ENCODE measurements around the gene COL6A2. TPM values are rescaled to one million over a fixed set of nuclear protein-coding genes. Genes with fewer than 3 reads are reported as not detected.

Gene COL6A2
- total and polyA plus RNA-seq, 2 experiments from 2014 or later: 650 to 1,939 TPM

GRCh38 chr21:46160657-46160906 lies 62.7 kb downstream of the COL6A2 start:
- Histone ChIP-seq H3K4me2 (ENCODE audit: unreplicated experiment) (no peak overlapping the region), H3K27me3 (replicated peaks; ENCODE audit: insufficient read depth) (no peaks in the 10 kb centered on the region), H3K9ac (no peak overlapping the region), H3K27ac (no peak overlapping the region), H2AFZ (no peak overlapping the region), H3K4me1 (ENCODE audit: insufficient read depth) (no peaks in the 10 kb centered on the region), H4K20me1 (ENCODE audit: insufficient read depth) (no peaks in the 10 kb centered on the region), H3F3A (ENCODE audit: insufficient read depth) (no peaks in the 10 kb centered on the region; the same call in 1 of the 2 replicates), H3K4me3 (no peak overlapping the region), H3K36me3 (ENCODE audit: low read depth) (no peaks in the 10 kb centered on the region), H3K9me2 (ENCODE audit: insufficient read depth) (no peaks in the 10 kb centered on the region), H3K79me2 (ENCODE audit: insufficient read depth) (no peaks in the 10 kb centered on the region), H3K9me3 (ENCODE audit: low read depth) (no peaks in the 10 kb centered on the region)
- in situ Hi-C loops (cut with MboI): no loop called here
- no peak for DNase-seq
- WGBS, 2 experiments (ENCODE audit: low coverage in 1 of 2, low lambda C conversion rate in 2 of 2, missing lambda C conversion rate in 2 of 2): 90% methylated on average over 7 to 22 of the region's 22 CpGs
- no peak for TF ChIP-seq EZH2phosphoT487 (IDR thresholded peaks at IDR 0.05; ENCODE audit: insufficient read depth, low read depth)
- TF ChIP-seq EZH2 (IDR thresholded peaks at IDR 0.05; ENCODE audit: insufficient read depth, poor library complexity, severe bottlenecking): no peak

DNA sequence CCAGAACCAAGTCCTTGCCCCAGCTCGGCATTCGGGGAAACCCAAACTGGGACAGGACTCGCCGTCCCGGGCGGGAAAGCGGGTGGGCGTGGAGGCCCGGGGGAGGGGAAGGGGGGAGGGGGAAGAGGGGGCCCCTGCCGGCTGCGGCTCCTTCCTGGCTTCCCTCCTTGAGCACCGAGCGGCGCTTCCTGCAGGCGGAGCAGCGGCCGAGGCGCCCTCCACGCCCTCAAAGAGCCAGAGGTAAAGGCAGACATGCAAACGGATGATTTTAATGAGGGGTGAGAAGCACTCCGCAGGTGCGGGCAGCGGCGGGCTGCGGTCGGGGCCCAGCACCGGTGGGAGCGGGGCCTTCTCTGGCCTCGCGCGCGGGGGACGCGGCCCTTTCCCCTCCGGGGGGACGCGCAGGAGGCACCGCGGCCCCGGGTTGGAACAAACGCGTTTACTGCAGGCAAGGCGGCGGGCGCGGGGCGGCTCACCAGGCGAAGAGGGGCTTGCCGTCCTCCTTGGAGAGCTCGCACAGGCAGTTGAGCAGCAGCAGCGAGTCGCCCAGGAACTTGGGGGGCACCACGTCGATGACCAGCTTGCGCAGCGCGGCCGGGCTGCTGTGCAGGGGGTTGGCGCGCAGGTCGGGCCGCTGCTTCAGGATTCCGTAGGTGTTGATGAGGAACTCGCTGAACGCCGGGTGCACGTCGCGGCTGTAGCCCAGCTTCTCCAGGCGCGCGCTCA lies 63.2 kb downstream of the COL6A2 start:
- in situ Hi-C loops (cut with MboI): no loop called here
- no peaks in the 10 kb centered on the region; the same call in 1 of the 2 replicates for H3F3A ChIP-seq (ENCODE audit: insufficient read depth)
- no peak for DNase-seq
- no peak overlapping the region for H3K9ac ChIP-seq
- no peaks in the 10 kb centered on the region for H3K9me2 ChIP-seq (ENCODE audit: insufficient read depth)
- H3K4me2 ChIP-seq (ENCODE audit: unreplicated experiment): no peak overlapping the region
- no peaks in the 10 kb centered on the region for H3K79me2 ChIP-seq (ENCODE audit: insufficient read depth)
- no peaks in the 10 kb centered on the region for H4K20me1 ChIP-seq (ENCODE audit: insufficient read depth)
- no peak for TF ChIP-seq EZH2phosphoT487 (IDR thresholded peaks at IDR 0.05; ENCODE audit: insufficient read depth, low read depth)
- TF ChIP-seq EZH2 (IDR thresholded peaks at IDR 0.05; ENCODE audit: insufficient read depth, poor library complexity, severe bottlenecking): no peak
- no peak overlapping the region for H2AFZ ChIP-seq
- no peaks in the 10 kb centered on the region for H3K4me1 ChIP-seq (ENCODE audit: insufficient read depth)
- WGBS, 2 experiments (ENCODE audit: low coverage in 1 of 2, low lambda C conversion rate in 2 of 2, missing lambda C conversion rate in 2 of 2): 92 to 96% methylated on average over 20 to 72 of the region's 72 CpGs
- H3K4me3 ChIP-seq: no peak overlapping the region
- no peaks in the 10 kb centered on the region for H3K36me3 ChIP-seq (ENCODE audit: low read depth)
- H3K9me3 ChIP-seq (ENCODE audit: low read depth): no peaks in the 10 kb centered on the region
- no peaks in the 10 kb centered on the region for H3K27me3 ChIP-seq (replicated peaks; ENCODE audit: insufficient read depth)
- H3K27ac ChIP-seq: no peak overlapping the region

DNA sequence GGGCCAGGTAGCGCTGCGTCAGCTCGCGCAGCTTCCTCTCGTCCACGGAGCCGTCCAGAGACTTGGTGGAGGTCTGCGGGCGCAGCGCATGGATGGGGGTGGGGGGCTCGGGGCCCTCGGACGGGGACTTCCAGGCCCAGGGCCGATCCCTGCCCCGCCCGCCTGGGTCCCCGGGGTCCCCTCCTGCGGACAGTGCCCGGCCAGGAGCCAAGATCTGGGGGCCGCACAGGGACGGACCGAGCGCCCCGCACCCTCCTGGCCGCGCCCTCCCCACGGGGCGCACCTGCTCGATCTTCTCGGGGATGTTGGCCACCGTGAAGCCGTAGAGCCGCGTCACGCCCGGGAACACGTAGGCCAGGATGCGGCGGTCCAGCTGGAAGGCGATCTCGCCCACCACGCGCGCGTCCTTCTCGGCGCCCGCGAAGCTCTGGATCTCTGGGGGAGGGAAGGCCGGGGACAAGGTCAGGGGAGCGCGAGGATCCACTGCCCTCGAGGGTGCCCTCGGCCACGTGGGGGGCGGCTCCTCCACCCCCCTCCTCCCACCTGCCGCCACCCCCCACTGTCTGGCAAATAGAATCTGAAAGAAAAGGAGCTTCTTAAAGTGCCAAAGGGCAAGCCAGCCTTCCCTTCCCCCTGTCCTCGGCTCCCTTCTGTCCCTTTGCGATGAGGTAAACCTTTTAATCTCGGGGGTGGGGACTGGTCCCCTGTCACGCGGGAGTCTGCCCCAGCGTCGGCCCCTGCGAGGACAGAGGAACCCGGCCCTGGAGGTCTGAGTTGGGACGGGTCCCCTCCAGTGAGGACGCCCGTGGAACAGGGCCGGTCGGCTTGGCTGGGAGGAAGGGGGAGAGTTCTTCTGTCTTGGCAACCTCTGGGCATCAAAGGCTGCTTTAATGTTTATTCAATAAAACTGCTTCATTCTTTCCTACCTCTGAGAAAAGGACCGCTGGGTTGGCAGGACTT lies 64.0 kb downstream of the COL6A2 start:
- DNase-seq: no peak
- no peaks in the 10 kb centered on the region for H3K9me3 ChIP-seq (ENCODE audit: low read depth)
- no peaks in the 10 kb centered on the region; the same call in 1 of the 2 replicates for H3F3A ChIP-seq (ENCODE audit: insufficient read depth)
- no peaks in the 10 kb centered on the region for H3K9me2 ChIP-seq (ENCODE audit: insufficient read depth)
- H4K20me1 ChIP-seq (ENCODE audit: insufficient read depth): no peaks in the 10 kb centered on the region
- no peaks in the 10 kb centered on the region for H3K79me2 ChIP-seq (ENCODE audit: insufficient read depth)
- TF ChIP-seq EZH2 (IDR thresholded peaks at IDR 0.05; ENCODE audit: insufficient read depth, poor library complexity, severe bottlenecking) (no peak), EZH2phosphoT487 (IDR thresholded peaks at IDR 0.05; ENCODE audit: insufficient read depth, low read depth) (no peak)
- H3K4me3 ChIP-seq: no peak overlapping the region
- no peak overlapping the region for H3K27ac ChIP-seq
- H3K4me2 ChIP-seq (ENCODE audit: unreplicated experiment): no peak overlapping the region
- WGBS, 2 experiments (ENCODE audit: low coverage in 1 of 2, low lambda C conversion rate in 2 of 2, missing lambda C conversion rate in 2 of 2): 86 to 91% methylated on average over 17 to 72 of the region's 72 CpGs
- no peaks in the 10 kb centered on the region for H3K4me1 ChIP-seq (ENCODE audit: insufficient read depth)
- H3K27me3 ChIP-seq (replicated peaks; ENCODE audit: insufficient read depth): no peaks in the 10 kb centered on the region
- no peaks in the 10 kb centered on the region for H3K36me3 ChIP-seq (ENCODE audit: low read depth)
- in situ Hi-C loops (cut with MboI): no loop called here
- H2AFZ ChIP-seq: no peak overlapping the region
- H3K9ac ChIP-seq: no peak overlapping the region

- no peak overlapping the region for H2AFZ ChIP-seq
- no peak overlapping the region for H3K27ac ChIP-seq
- H3K9me3 ChIP-seq (ENCODE audit: low read depth): no peaks in the 10 kb centered on the region
- H3K9ac ChIP-seq: no peak overlapping the region
- no peaks in the 10 kb centered on the region for H3K9me2 ChIP-seq (ENCODE audit: insufficient read depth)
- in situ Hi-C loops (cut with MboI): no loop called here
- 38 to 47% methylated on average over 4 of the region's 4 CpGs for whole genome bisulfite sequencing, 2 experiments (ENCODE audit: low coverage in 1 of 2, low lambda C conversion rate in 2 of 2, missing lambda C conversion rate in 2 of 2)
- no peak overlapping the region for H3K4me3 ChIP-seq
- H3K4me1 ChIP-seq (ENCODE audit: insufficient read depth): no peaks in the 10 kb centered on the region
- no peaks in the 10 kb centered on the region for H3K79me2 ChIP-seq (ENCODE audit: insufficient read depth)
- H3K36me3 ChIP-seq (ENCODE audit: low read depth): no peaks in the 10 kb centered on the region
- H3K4me2 ChIP-seq (ENCODE audit: unreplicated experiment): no peak overlapping the region
- H4K20me1 ChIP-seq (ENCODE audit: insufficient read depth): no peaks in the 10 kb centered on the region
- no peaks in the 10 kb centered on the region; the same call in 1 of the 2 replicates for H3F3A ChIP-seq (ENCODE audit: insufficient read depth)
- TF ChIP-seq EZH2 (IDR thresholded peaks at IDR 0.05; ENCODE audit: insufficient read depth, poor library complexity, severe bottlenecking) (no peak), EZH2phosphoT487 (IDR thresholded peaks at IDR 0.05; ENCODE audit: insufficient read depth, low read depth) (no peak)
- no peak for DNase-seq
- no peaks in the 10 kb centered on the region for H3K27me3 ChIP-seq (replicated peaks; ENCODE audit: insufficient read depth)
These were observed 65.5 kb downstream of the COL6A2 start for GRCh38 chr21:46163380-46163779.

Measured in GM23248 (cell line).